ENCODE results near the gene GLRX5.

GLRX5 gene

DNA sequence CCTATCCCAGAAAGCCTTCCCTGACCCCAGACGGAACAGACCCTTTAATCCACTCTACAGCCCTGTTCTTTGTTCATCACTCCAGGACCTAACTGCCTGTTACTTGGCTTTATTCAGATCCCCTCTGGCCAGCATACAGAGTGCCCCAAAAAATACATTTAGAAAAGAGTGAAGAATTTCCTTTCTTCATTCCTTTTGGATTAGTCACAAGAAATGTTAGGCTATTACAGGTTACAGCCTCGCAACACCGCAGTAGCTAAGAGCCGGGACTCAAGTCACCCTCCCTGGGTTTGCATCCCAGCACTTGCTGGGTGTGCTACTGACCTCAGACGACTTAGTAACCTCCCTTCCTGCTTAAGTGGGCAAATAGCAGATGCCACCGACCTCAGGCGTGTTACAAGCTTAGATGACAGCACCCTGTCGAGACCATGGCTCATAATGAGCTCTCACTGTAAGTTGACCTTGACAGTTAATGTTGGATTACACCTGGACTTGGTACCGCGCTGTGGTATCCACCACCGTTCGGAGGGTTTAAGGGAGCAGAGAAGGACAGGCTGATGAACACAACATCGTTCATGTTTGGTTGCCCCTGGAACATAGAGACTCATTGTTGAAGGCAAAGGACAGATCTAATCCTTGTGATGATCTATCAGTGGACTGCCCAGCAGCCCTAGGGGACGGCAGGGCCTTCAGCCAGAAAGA is 12.9 kb downstream of the GLRX5 start:
- H3K27ac ChIP-seq, result no peak overlapping the region

DNA sequence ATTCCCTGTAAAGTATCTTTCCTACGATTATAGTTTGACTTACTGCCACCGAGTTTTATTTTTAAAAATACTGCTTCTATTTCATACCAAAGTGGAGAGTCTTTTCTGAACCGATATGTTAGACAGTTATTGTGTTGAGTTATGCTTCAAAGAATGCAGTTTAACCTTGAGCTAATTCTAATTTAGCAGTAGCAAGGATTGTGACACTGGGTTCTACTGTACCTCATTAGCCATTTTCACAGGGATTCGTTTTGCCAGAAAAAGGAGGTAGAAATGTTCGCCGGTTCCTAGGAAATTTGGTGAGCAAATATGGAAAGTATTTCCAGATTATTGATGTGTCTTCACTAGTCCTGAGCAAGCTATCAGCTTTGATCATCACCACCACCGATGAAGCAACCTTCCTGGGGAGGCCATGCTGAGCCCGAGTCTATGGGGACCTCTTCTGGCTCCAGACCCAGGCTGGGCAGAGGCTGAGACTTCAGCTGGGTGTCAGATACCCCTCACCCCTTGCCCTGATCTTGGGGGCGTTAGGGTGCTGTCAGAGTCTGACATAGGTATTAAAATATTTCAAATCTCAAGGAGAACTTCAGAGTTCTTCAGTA is 13.6 kb downstream of the GLRX5 start:
- TF ChIP-seq, protein P1, sequence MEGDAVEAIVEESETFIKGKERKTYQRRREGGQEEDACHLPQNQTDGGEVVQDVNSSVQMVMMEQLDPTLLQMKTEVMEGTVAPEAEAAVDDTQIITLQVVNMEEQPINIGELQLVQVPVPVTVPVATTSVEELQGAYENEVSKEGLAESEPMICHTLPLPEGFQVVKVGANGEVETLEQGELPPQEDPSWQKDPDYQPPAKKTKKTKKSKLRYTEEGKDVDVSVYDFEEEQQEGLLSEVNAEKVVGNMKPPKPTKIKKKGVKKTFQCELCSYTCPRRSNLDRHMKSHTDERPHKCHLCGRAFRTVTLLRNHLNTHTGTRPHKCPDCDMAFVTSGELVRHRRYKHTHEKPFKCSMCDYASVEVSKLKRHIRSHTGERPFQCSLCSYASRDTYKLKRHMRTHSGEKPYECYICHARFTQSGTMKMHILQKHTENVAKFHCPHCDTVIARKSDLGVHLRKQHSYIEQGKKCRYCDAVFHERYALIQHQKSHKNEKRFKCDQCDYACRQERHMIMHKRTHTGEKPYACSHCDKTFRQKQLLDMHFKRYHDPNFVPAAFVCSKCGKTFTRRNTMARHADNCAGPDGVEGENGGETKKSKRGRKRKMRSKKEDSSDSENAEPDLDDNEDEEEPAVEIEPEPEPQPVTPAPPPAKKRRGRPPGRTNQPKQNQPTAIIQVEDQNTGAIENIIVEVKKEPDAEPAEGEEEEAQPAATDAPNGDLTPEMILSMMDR (conservative IDR thresholded peaks at IDR 0.05), result no peak
- no peak overlapping the region for H3K27ac ChIP-seq

More for the DNA sequence above, 12.9 kb downstream of the GLRX5 start:
- TF ChIP-seq, protein P1 (conservative IDR thresholded peaks at IDR 0.05), result no peak

DNA sequence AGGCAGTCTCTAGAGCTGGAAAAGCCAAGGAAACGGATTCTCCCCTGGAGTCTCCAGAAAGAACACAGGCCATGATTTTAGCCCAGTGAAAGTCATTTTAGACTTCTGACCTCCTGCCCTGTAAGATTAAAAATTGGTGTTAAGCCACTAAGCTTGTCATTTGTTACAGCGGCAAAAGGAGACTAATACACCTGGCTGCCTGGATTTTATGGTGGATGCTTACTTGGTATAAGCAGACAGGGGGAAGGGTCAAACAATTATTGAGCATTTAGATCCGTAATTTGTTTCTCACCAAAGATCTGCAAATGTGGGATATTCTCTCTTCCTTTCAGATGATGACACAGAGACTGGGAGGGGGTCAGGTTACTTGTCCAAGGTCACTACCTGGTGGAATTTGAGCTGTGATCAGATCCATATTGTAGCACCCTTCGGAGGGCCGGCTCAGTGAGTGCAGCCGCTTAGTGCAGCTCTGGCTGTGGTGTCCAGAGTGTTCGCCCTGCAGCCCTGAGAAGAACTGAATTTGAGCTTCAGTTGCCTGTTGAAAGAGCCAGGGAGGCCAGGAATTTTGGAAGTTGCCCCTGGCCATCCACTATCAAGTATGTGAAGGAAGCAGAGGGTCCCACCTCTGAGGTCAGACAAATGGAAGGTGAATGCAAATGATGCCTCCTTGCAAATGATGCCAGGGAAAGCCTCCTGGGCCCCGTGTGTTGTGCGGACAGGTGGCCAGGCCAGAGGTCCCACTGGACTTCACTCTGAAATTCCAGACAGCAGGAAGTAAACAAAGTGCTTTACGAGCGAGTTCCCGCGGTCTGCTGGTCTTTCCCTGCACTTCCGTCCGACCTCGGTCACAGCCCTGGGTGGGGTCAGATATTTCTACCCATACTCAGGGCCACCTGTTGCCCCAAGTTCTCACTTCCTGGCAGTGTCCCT is 15.1 kb downstream of the GLRX5 start:
- TF ChIP-seq, protein P1 (conservative IDR thresholded peaks at IDR 0.05), result no peak
- peak overlapping the region; percentile 36 for H3K27ac ChIP-seq

DNA sequence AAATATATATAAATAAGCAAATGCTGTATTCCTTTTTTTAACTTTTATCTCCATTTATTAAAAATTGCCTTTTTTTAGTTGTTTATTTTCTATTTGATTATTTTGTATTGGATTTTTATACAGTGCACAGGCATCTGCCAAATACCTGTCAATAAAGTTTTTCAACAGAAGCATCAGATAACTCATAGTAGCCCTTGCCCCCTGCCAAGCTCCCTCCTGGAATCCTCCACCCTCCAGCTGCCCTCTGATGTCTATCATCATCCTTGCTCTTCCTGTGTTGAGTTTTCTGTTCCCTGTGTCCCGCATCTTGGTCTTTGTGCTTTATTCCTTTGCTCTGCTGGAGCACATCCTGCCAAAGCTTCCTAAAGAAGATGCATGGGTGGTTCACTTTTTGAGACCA is 16.6 kb downstream of the GLRX5 start:
- TF ChIP-seq, protein P1 (conservative IDR thresholded peaks at IDR 0.05), result no peak

DNA sequence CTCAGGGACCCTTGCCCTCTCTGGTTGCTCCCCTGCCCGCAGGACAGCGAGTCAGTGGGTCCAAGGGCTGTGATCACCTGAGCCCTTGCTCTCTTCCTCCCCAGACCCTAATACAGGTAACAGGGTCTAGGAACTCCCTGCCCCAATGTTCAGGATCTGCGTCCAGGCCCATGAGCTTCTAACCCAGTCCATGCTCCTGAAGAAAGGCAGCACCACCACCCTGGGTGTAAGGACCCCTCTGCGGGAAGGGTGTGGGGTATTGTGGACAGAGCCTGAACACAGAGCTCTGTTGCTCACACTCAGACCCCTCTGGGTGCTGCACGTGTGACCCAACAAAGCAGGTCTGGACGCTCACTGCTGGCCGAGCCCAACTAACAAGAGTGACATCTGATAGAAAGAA is 18.3 kb downstream of the GLRX5 start:
- H3K27ac ChIP-seq, result no peak overlapping the region
- TF ChIP-seq, protein P1 (conservative IDR thresholded peaks at IDR 0.05), result no peak

More for the DNA sequence above, 16.6 kb downstream of the GLRX5 start:
- no peak overlapping the region for H3K27ac ChIP-seq

DNA sequence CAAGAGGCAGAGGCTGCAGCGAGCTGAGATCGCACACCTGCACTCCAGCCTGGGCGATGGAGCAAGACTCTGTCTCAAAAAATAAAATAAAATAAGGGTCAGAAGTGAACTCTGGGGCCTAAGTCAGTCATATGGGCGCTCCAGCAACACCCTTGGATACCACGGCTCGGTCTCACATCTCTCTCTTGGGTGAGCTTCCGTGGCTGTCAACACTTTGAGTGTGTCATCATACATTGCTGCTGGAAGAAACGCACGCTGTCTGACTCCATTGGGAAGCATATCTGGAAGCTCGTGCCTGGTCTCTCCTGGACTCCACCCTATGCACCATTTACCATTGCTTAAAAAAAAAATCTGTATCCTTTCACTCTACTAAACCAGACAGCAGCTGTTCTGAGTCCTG is 20.2 kb downstream of the GLRX5 start:
- TF ChIP-seq, protein P1 (conservative IDR thresholded peaks at IDR 0.05), result no peak

DNA sequence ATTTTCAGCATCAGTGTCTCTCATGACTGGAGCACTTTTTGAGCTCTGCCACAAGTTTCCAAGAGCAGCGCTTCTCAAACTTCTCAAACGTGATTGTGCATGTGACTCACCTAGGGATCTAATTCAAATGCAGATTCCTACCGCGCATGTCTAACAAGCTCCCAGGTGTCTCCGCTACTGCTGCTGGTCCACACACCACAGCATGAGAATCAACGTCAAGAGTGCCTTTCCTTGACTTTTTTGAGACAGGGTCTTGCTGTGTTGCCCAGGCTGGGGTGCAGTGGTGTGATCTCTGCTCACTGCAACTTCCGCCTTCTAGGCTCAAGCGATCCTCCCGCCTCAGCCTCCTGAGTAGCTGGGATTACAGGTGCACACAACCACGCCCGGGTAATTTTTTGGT is 22.4 kb downstream of the GLRX5 start:
- H3K27ac ChIP-seq, result no peak overlapping the region
- TF ChIP-seq, protein P1 (conservative IDR thresholded peaks at IDR 0.05), result no peak

More for the DNA sequence above, 20.2 kb downstream of the GLRX5 start:
- no peak overlapping the region for H3K27ac ChIP-seq
